K562 treated with DMSO at 1 percent for 12 hours (cell line): Measurements from ENCODE around the gene FSCB. TPM values are rescaled to one million over a fixed set of nuclear protein-coding genes. Genes with fewer than 3 reads are reported as not detected.

Experiments
- total RNA-seq: library from RNA; unstranded; fragments of 300-600 nt; gene quantifications from 2 replicates; pipeline ENCODE4 v1.2.3, GENCODE V29; 2022; ENCODE audit not compliant: insufficient read depth

The FSCB gene, protein sequence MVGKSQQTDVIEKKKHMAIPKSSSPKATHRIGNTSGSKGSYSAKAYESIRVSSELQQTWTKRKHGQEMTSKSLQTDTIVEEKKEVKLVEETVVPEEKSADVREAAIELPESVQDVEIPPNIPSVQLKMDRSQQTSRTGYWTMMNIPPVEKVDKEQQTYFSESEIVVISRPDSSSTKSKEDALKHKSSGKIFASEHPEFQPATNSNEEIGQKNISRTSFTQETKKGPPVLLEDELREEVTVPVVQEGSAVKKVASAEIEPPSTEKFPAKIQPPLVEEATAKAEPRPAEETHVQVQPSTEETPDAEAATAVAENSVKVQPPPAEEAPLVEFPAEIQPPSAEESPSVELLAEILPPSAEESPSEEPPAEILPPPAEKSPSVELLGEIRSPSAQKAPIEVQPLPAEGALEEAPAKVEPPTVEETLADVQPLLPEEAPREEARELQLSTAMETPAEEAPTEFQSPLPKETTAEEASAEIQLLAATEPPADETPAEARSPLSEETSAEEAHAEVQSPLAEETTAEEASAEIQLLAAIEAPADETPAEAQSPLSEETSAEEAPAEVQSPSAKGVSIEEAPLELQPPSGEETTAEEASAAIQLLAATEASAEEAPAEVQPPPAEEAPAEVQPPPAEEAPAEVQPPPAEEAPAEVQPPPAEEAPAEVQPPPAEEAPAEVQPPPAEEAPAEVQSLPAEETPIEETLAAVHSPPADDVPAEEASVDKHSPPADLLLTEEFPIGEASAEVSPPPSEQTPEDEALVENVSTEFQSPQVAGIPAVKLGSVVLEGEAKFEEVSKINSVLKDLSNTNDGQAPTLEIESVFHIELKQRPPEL
- total RNA-seq, result not detected in 2 replicates

DNA sequence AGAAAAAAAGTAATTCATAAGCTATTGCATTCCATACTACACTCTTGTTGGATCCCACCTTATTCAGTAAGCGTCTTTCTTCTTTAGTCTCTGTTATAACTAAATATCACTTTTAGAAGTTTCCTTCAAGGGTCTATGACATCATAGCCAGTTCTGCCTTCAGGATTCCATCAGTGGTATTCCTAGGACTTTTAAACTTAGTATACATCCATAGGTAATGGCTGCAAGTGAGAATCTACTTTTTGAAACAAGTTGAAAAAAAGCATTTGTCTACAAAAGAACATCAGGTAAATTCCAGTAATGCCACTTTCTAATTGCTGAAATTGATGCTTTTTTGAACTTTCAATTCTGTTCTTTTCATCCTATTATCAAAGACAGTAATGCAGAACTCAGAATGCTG is at the start of gene FSCB:
Gene FSCB (minus strand): TSS at position 101 of the 400 bp plus-strand sequence. CDS start 296 bp downstream, outside the sequence.

